A673 (cell line): ENCODE measurements around the gene TMEM109. TPM values are rescaled to one million over a fixed set of nuclear protein-coding genes. Genes with fewer than 3 reads are reported as not detected.

Experiments
- BruUV-seq: library from RNA; stranded (reverse); fragments of 400-500 nt; replicated peaks from 2 replicates; lab custom pipeline; 2021; lab: Mats Ljungman, UMichigan
- CTCF ChIA-PET: fragments of 300-600 bp; sonication (Branson Sonifier 250); formaldehyde crosslinking; loops from one replicate; lab custom pipeline; 2022; ENCODE audit warnings: antibody characterized with exemption; lab: Charles Lee
- POLR2A ChIA-PET: fragments of 300-600 bp; sonication (Branson Sonifier 250); formaldehyde crosslinking; loops from one replicate; lab custom pipeline; 2022; ENCODE audit warnings: antibody characterized with exemption; ENCODE audit not compliant: low non-redundant PET; lab: Charles Lee
- DNase-seq: peaks from one replicate; pipeline ENCODE4 v3.0.0-alpha.2; 2015; ENCODE audit warnings: low spot score
- H3K27ac ChIP-seq: fragments of 200-600 bp; sonication (generic); 2 replicates; pipeline ENCODE4 v1.5.1; 2016; ENCODE audit warnings: mixed run types, low read depth, mild to moderate bottlenecking, mixed read lengths, antibody characterized with exemption, low read length; ENCODE audit not compliant: poor library complexity, severe bottlenecking
- H3K27me3 ChIP-seq: fragments of 200-600 bp; sonication (generic); replicated peaks from 2 replicates; pipeline ENCODE4 v1.6.1; 2017; ENCODE audit warnings: mixed run types, low read depth, mild to moderate bottlenecking, mixed read lengths, antibody characterized with exemption, low read length; ENCODE audit not compliant: insufficient read depth, poor library complexity
- H3K36me3 ChIP-seq: fragments of 200-600 bp; sonication (generic); 2 replicates; pipeline ENCODE4 v1.6.1; 2016; ENCODE audit warnings: mixed run types, mild to moderate bottlenecking, mixed read lengths, antibody characterized with exemption, low read length; ENCODE audit not compliant: insufficient read depth, poor library complexity, severe bottlenecking
- H3K4me1 ChIP-seq: fragments of 200-600 bp; sonication (generic); 2 replicates; pipeline ENCODE4 v1.6.1; 2017; ENCODE audit warnings: mixed run types, mild to moderate bottlenecking, mixed read lengths, antibody characterized with exemption, low read length; ENCODE audit not compliant: insufficient read depth, poor library complexity, severe bottlenecking
- H3K4me3 ChIP-seq: fragments of 200-600 bp; sonication (generic); 2 replicates; pipeline ENCODE4 v1.5.1; 2016; ENCODE audit warnings: low read depth, mixed run types, mild to moderate bottlenecking, mixed read lengths, low read length; ENCODE audit not compliant: poor library complexity, severe bottlenecking
- H3K9me3 ChIP-seq: fragments of 200-600 bp; sonication (generic); 2 replicates; pipeline ENCODE4 v1.6.1; 2016; ENCODE audit warnings: mixed run types, low read depth, mild to moderate bottlenecking, mixed read lengths, antibody characterized with exemption, low read length; ENCODE audit not compliant: poor library complexity, severe bottlenecking
- CTCF ChIP-seq: fragments of 300-800, 200-600 bp; sonication (generic); conservative IDR thresholded peaks from 2 replicates; pipeline ENCODE4 v1.5.1; 2017; ENCODE audit warnings: low read depth, mild to moderate bottlenecking, antibody characterized with exemption, low read length, moderate library complexity, mixed read lengths
- EZH2 ChIP-seq: fragments of 200-600 bp; sonication (generic); IDR thresholded peaks from 2 replicates; pipeline ENCODE4 v1.6.1; 2017; ENCODE audit warnings: borderline replicate concordance, low read depth, mild to moderate bottlenecking, mixed read lengths, antibody characterized with exemption, low read length; ENCODE audit not compliant: poor library complexity, severe bottlenecking
- intact Hi-C: fragments of 100-400 bp; cut with micrococcal nuclease; formaldehyde crosslinking; loops from one replicate; pipeline ENCODE4 v1.10.0; 2022; ENCODE audit not compliant: unreplicated experiment
- total RNA-seq: library from RNA; stranded (reverse); gene quantifications from 2 replicates; pipeline ENCODE4 v1.2.3, GENCODE V29; 2021

TMEM109 gene
- total RNA-seq, 1 experiment from 2014 or later, result 169 TPM

- POLR2A ChIA-PET, result no interaction called here
- TF ChIP-seq EZH2 (no peak), CTCF (no peak)
- no peak overlapping the region for H3K4me3 ChIP-seq
- CTCF ChIA-PET, result no interaction called here
- no peaks in the 10 kb centered on the region for H3K27me3 ChIP-seq
- DNase-seq, result no peak
- H3K27ac ChIP-seq, result no peak overlapping the region
- intact Hi-C loops, result no loop called here
- no TSS peak for BruUV-seq
- H3K9me3 ChIP-seq, result no peaks in the 10 kb centered on the region
- H3K36me3 ChIP-seq, result no peaks in the 10 kb centered on the region
- H3K4me1 ChIP-seq, result no peaks in the 10 kb centered on the region
Measured at GRCh38 chr11:60879971-60880588, 33.9 kb upstream of the TMEM109 start.

GRCh38 chr11:60880643-60881282 is 33.2 kb upstream of the TMEM109 start:
- no peaks in the 10 kb centered on the region for H3K9me3 ChIP-seq
- DNase-seq, result no peak
- H3K36me3 ChIP-seq, result no peaks in the 10 kb centered on the region
- H3K4me3 ChIP-seq, result no peak overlapping the region
- ChIA-PET CTCF (no interaction called here), POLR2A (no interaction called here)
- H3K27ac ChIP-seq, result no peak overlapping the region
- H3K4me1 ChIP-seq, result no peaks in the 10 kb centered on the region
- H3K27me3 ChIP-seq, result no peaks in the 10 kb centered on the region
- no peak for TF ChIP-seq CTCF
- TF ChIP-seq EZH2, result no peak
- BruUV-seq, result no TSS peak
- intact Hi-C loops, result no loop called here

GRCh38 chr11:60887556-60887955 is 26.4 kb upstream of the TMEM109 start:
- no peak overlapping the region for H3K27ac ChIP-seq
- peak; percentile 40 for DNase-seq
- TF ChIP-seq EZH2 (no peak), CTCF (peak; percentile 50)
- H3K27me3 ChIP-seq, result no peaks in the 10 kb centered on the region
- ChIA-PET POLR2A (no interaction called here), CTCF (interaction anchor here (0.5 to 1.7 kb wide), 4 partner anchors 12 to 411 kb away, joined by 4 to 34 read pairs (median 8); no protein-coding TSS in a partner anchor)
- BruUV-seq, result no TSS peak
- no peak overlapping the region for H3K4me3 ChIP-seq
- H3K9me3 ChIP-seq, result no peaks in the 10 kb centered on the region
- H3K4me1 ChIP-seq, result no peaks in the 10 kb centered on the region
- H3K36me3 ChIP-seq, result peaks cover 17% of the 10 kb centered on the region
- intact Hi-C loops, result loop anchor here (2.0 kb wide), 1 partner anchor 113 kb away; no protein-coding TSS in a partner anchor
